Measurements from ENCODE around the gene CLP1.

- TF ChIP-seq CTCF (IDR thresholded peaks at IDR 0.05) (no peak), POLR2A (IDR thresholded peaks at IDR 0.05) (no peak)
These were observed 41.0 kb upstream of the CLP1 start for GRCh38 chr11:57616595-57616994.
